Measurements from ENCODE around the gene CUEDC2. TPM values are rescaled to one million over a fixed set of nuclear protein-coding genes. Genes with fewer than 3 reads are reported as not detected.

CUEDC2 gene
- total and polyA plus RNA-seq, 10 of the 15 experiments (the other 5 are each of a cell fraction or from before 2014, with no cell fraction given), result 20.4 to 121 (median 75.0) TPM

- Histone ChIP-seq H4K20me1 (ENCODE audit: control insufficient read depth, insufficient read depth) (peaks cover 5% of the 10 kb centered on the region; the same call in 1 of the 2 replicates), H3K4me3 (no peak overlapping the region; the same call in 1 of the 2 replicates), H3K4me2 (ENCODE audit: control insufficient read depth, insufficient read depth) (no peak overlapping the region; the same call in 1 of the 2 replicates), H3K9ac (ENCODE audit: control insufficient read depth, insufficient read depth, low read length) (no peak overlapping the region), H3K9me3 (replicated peaks; ENCODE audit: control insufficient read depth, insufficient read depth, low read length) (no peaks in the 10 kb centered on the region), H3K79me2 (ENCODE audit: control insufficient read depth, insufficient read depth, low read length) (no peaks in the 10 kb centered on the region), H3K27me3 (replicated peaks in 1 of 2; ENCODE audit: control insufficient read depth in 2 of 2, insufficient read depth in 2 of 2, low read length in 1 of 2) (peaks cover 17 to 21% of the 10 kb centered on the region in 2 experiments), H3K36me3 (ENCODE audit: control insufficient read depth in 2 of 2, insufficient read depth in 2 of 2, low read length in 1 of 2) (no peaks in the 10 kb centered on the region), H3K27ac (ENCODE audit: control insufficient read depth, insufficient read depth) (no peak overlapping the region), H3K4me1 (ENCODE audit: control insufficient read depth, insufficient read depth, low read length) (peaks cover 9% of the 10 kb centered on the region), H2AFZ (ENCODE audit: control insufficient read depth, low read depth, low read length) (no peak overlapping the region)
- ChIA-PET SMC1A (ENCODE audit: uncharacterized antibody, unreplicated experiment) (interaction anchor here (1.2 kb wide), 1 partner anchor 13 kb away, joined by 3 read pairs; no protein-coding TSS in a partner anchor), RAD21 (ENCODE audit: unreplicated experiment) (interaction anchor here (0.9 kb wide), 1 partner anchor 11 kb away, joined by 4 read pairs; no protein-coding TSS in a partner anchor), CTCF (interaction anchor here (1.7 kb wide), 1 partner anchor 12 kb away, joined by 7 read pairs; no protein-coding TSS in a partner anchor), POLR2A (interaction anchor here (0.5 to 0.9 kb wide), 3 partner anchors 10 to 292 kb away, joined by 3 to 4 read pairs (median 3); partner anchors contain the start of gene FBXL15)
- no peak for FAIRE-seq
- no TSS peak for BruUV-seq (replicated peaks)
- no peak for ATAC-seq
- in situ Hi-C loops (cut with MboI) (no loop called here), intact Hi-C loops (cut with micrococcal nuclease; ENCODE audit: unreplicated experiment) (no loop called here)
- DNase-seq (ENCODE audit: low read depth, low spot score), result no peak
- WGBS (ENCODE audit: insufficient coverage, insufficient replicate concordance, low lambda C conversion rate, missing lambda C conversion rate), result 3% methylated on average over 30 of the region's 48 CpGs
- TF ChIP-seq GABPA (IDR thresholded peaks at IDR 0.05; ENCODE audit: low read depth) (no peak), CBX5 (IDR thresholded peaks at IDR 0.05; ENCODE audit: low read depth) (no peak), NFXL1 (IDR thresholded peaks at IDR 0.05; ENCODE audit: borderline replicate concordance) (no peak), CHD4 (IDR thresholded peaks at IDR 0.05) (no peak), ATF3 (IDR thresholded peaks at IDR 0.05; ENCODE audit: borderline replicate concordance, extremely low read depth, low read depth, low read length) (no peak), KAT2A (conservative IDR thresholded peaks at IDR 0.05; ENCODE audit: control insufficient read depth, low read depth, low read length) (no peak), STAT1 (conservative IDR thresholded peaks at IDR 0.05) (no peak), IKZF1 (conservative IDR thresholded peaks at IDR 0.05) (peak; percentile 38; the same call in 1 of the 2 replicates), RELA (IDR thresholded peaks at IDR 0.05; ENCODE audit: borderline replicate concordance, partially characterized antibody) (no peak), E2F8 (IDR thresholded peaks at IDR 0.05; ENCODE audit: low read depth, partially characterized antibody) (no peak), SMC3 (IDR thresholded peaks at IDR 0.05; ENCODE audit: borderline replicate concordance, low read length) (no peak), PAX5 (IDR thresholded peaks at IDR 0.05; ENCODE audit: borderline replicate concordance, low read depth, low read length) (no peak), EZH2 (IDR thresholded peaks at IDR 0.05; ENCODE audit: borderline replicate concordance, control insufficient read depth, low read depth, low read length) (no peak), JUND (IDR thresholded peaks at IDR 0.05; ENCODE audit: low read depth, low read length) (no peak), CREB1 (IDR thresholded peaks at IDR 0.05; ENCODE audit: low read depth) (no peak), BHLHE40 (IDR thresholded peaks at IDR 0.05; ENCODE audit: borderline replicate concordance in 1 of 2, low read depth in 2 of 2, low read length in 1 of 2) (peak; percentile 52 to 84; a peak in 3 of 4 replicates), NRF1 (conservative IDR thresholded peaks at IDR 0.05; ENCODE audit: low read depth, low read length) (0 out of 2 replicates have a peak, but pooled peaks have one; percentile 11), YY1 (IDR thresholded peaks at IDR 0.05; ENCODE audit: low read depth, low read length) (0 out of 2 replicates have a peak, but pooled peaks have one; percentile 9), E2F4 (IDR thresholded peaks at IDR 0.05; ENCODE audit: low read depth, low read length) (no peak)
These were observed 21.8 kb downstream of the CUEDC2 start for GRCh38 chr10:102410429-102411073.
